Loucy (cell line): Measurements from ENCODE around the gene PHC3.

Experiments used
- H2AFZ ChIP-seq: fragments of 200-600 bp; sonication (generic); 2 replicates; pipeline ENCODE4 v1.6.0; 2016; ENCODE audit warnings: antibody characterized with exemption, mild to moderate bottlenecking, low read length, moderate library complexity
- H3F3A ChIP-seq: fragments of 200-600 bp; 2 replicates; pipeline ENCODE4 v1.6.0; 2016; ENCODE audit warnings: antibody characterized with exemption, low read depth, mild to moderate bottlenecking
- H3K27me3 ChIP-seq: fragments of 200-600 bp; sonication (generic); 2 replicates; pipeline ENCODE4 v1.6.1; 2014; ENCODE audit warnings: low read length, mild to moderate bottlenecking; ENCODE audit not compliant: insufficient read depth, poor library complexity, severe bottlenecking
- H3K36me3 ChIP-seq: fragments of 200-600 bp; sonication (generic); 2 replicates; pipeline ENCODE4 v1.6.1; 2016; ENCODE audit warnings: low read length; ENCODE audit not compliant: insufficient read depth
- H3K4me1 ChIP-seq: fragments of 200-600 bp; sonication (generic); 2 replicates; pipeline ENCODE4 v1.5.1; 2014; ENCODE audit warnings: low read length, mild to moderate bottlenecking; ENCODE audit not compliant: insufficient read depth, poor library complexity, severe bottlenecking
- H3K4me2 ChIP-seq: fragments of 200-600 bp; sonication (generic); 2 replicates; pipeline ENCODE4 v1.6.0; 2014; ENCODE audit warnings: antibody characterized with exemption, low read length, low read depth, mild to moderate bottlenecking; ENCODE audit not compliant: poor library complexity, severe bottlenecking
- H3K4me3 ChIP-seq: fragments of 200-600 bp; sonication (generic); 2 replicates; pipeline ENCODE4 v1.5.1; 2014; ENCODE audit warnings: low read length, mild to moderate bottlenecking, mixed read lengths; ENCODE audit not compliant: poor library complexity, severe bottlenecking
- H3K79me2 ChIP-seq: fragments of 200-600 bp; sonication (generic); 2 replicates; pipeline ENCODE4 v1.6.1; 2014; ENCODE audit warnings: low read length; ENCODE audit not compliant: insufficient read depth
- H3K9ac ChIP-seq: fragments of 200-600 bp; sonication (generic); 2 replicates; pipeline ENCODE4 v1.6.0; 2014; ENCODE audit warnings: mild to moderate bottlenecking, low read depth, low read length, moderate library complexity; ENCODE audit not compliant: poor library complexity, severe bottlenecking
- H3K9me2 ChIP-seq: fragments of 200-600 bp; sonication (generic); replicated peaks from 2 replicates; pipeline ENCODE4 v1.6.1; 2016; ENCODE audit warnings: low read depth, low read length, mixed read lengths
- H3K9me3 ChIP-seq: fragments of 200-600 bp; sonication (generic); 2 replicates; pipeline ENCODE4 v1.6.1; 2014; ENCODE audit warnings: mild to moderate bottlenecking, antibody characterized with exemption, low read length, low read depth; ENCODE audit not compliant: insufficient read depth
- H4K20me1 ChIP-seq: fragments of 200-600 bp; sonication (generic); 2 replicates; pipeline ENCODE4 v1.6.0; 2014; ENCODE audit warnings: antibody characterized with exemption, low read length, mild to moderate bottlenecking; ENCODE audit not compliant: insufficient read depth, poor library complexity, severe bottlenecking
- EZH2phosphoT487 ChIP-seq: fragments of 200-600 bp; IDR thresholded peaks from 2 replicates; pipeline ENCODE4 v1.6.1; 2018; ENCODE audit warnings: antibody characterized with exemption, mild to moderate bottlenecking, moderate library complexity, borderline replicate concordance
- TF ChIP-seq, protein P1 (sequence below): fragments of 200-600 bp; sonication (generic); conservative IDR thresholded peaks from 2 replicates; pipeline ENCODE4 v1.5.1; 2014; ENCODE audit warnings: mild to moderate bottlenecking, antibody characterized with exemption, low read length

Gene PHC3

GRCh38 chr3:170154084-170154483 lies 27.4 kb downstream of the PHC3 start:
- Histone ChIP-seq H3K4me2 (peak overlapping the region; percentile 3), H3K4me1 (peaks cover 14% of the 10 kb centered on the region), H4K20me1 (peaks cover 24% of the 10 kb centered on the region), H3K9ac (no peak overlapping the region), H3K27me3 (no peaks in the 10 kb centered on the region), H3K9me2 (no peaks in the 10 kb centered on the region), H2AFZ (no peak overlapping the region), H3K79me2 (peaks cover 82% of the 10 kb centered on the region), H3F3A (no peaks in the 10 kb centered on the region), H3K4me3 (no peak overlapping the region), H3K36me3 (peaks cover 18% of the 10 kb centered on the region; the same call in 1 of the 2 replicates), H3K9me3 (no peaks in the 10 kb centered on the region)
- TF ChIP-seq, protein P1, sequence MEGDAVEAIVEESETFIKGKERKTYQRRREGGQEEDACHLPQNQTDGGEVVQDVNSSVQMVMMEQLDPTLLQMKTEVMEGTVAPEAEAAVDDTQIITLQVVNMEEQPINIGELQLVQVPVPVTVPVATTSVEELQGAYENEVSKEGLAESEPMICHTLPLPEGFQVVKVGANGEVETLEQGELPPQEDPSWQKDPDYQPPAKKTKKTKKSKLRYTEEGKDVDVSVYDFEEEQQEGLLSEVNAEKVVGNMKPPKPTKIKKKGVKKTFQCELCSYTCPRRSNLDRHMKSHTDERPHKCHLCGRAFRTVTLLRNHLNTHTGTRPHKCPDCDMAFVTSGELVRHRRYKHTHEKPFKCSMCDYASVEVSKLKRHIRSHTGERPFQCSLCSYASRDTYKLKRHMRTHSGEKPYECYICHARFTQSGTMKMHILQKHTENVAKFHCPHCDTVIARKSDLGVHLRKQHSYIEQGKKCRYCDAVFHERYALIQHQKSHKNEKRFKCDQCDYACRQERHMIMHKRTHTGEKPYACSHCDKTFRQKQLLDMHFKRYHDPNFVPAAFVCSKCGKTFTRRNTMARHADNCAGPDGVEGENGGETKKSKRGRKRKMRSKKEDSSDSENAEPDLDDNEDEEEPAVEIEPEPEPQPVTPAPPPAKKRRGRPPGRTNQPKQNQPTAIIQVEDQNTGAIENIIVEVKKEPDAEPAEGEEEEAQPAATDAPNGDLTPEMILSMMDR: no peak
- no peak for TF ChIP-seq EZH2phosphoT487

DNA sequence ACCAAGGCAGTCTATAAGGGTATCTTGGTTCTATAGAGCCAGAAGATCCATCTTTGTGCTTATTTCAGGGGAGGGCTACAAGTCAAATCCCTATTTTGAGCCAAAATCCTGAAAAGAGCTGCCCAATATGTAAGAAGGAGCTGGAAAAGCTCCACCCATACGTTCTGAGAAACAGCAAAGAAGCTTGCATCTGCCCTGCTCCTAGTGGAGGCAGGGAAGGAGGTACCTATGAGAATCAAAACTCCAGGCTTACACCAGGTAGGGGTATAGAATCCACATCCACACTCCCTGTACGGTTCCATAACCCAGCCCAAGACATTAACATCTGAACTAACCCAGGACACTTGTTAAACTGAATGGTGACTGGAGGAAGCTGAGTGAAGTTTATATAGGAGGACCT lies 30.0 kb downstream of the PHC3 start:
- Histone ChIP-seq H3K4me1 (peaks cover 14% of the 10 kb centered on the region), H3K79me2 (peaks cover 81% of the 10 kb centered on the region), H3K9me3 (no peaks in the 10 kb centered on the region), H3K4me2 (no peak overlapping the region), H3F3A (no peaks in the 10 kb centered on the region), H3K4me3 (no peak overlapping the region), H3K9me2 (no peaks in the 10 kb centered on the region), H3K27me3 (no peaks in the 10 kb centered on the region), H3K36me3 (peaks cover 32% of the 10 kb centered on the region; the same call in 1 of the 2 replicates), H2AFZ (no peak overlapping the region), H4K20me1 (peaks cover 28% of the 10 kb centered on the region), H3K9ac (no peak overlapping the region)
- no peak for TF ChIP-seq EZH2phosphoT487
- TF ChIP-seq, protein P1: no peak

GRCh38 chr3:170149016-170149415 lies 32.5 kb downstream of the PHC3 start:
- peaks cover 2% of the 10 kb centered on the region for H3K4me1 ChIP-seq
- no peak for TF ChIP-seq EZH2phosphoT487
- TF ChIP-seq, protein P1: no peak
- no peak overlapping the region for H2AFZ ChIP-seq
- no peak overlapping the region for H3K4me3 ChIP-seq
- H3K27me3 ChIP-seq: no peaks in the 10 kb centered on the region
- H3K79me2 ChIP-seq: peaks cover 61% of the 10 kb centered on the region; the same call in 1 of the 2 replicates
- H3K9me3 ChIP-seq: no peaks in the 10 kb centered on the region
- H3K4me2 ChIP-seq: no peak overlapping the region
- H3K9me2 ChIP-seq: no peaks in the 10 kb centered on the region
- H4K20me1 ChIP-seq: peaks cover 21% of the 10 kb centered on the region
- no peaks in the 10 kb centered on the region for H3F3A ChIP-seq
- peaks cover 46% of the 10 kb centered on the region for H3K36me3 ChIP-seq
- H3K9ac ChIP-seq: no peak overlapping the region
